Activated CD4-positive, alpha-beta T cell treated with anti-CD3 and anti-CD28 coated beads for 4 hours (primary cell): Measurements from ENCODE around the gene RAB34.

Source experiments
- DNase-seq, 2 donors: peaks; one replicate each; pipeline ENCODE4 v3.0.0-alpha.2; 2020

Gene RAB34

GRCh38 chr17:28675490-28675889 lies 42.2 kb downstream of the RAB34 start:
- no peak for DNase-seq

GRCh38 chr17:28669918-28670317 lies 47.8 kb downstream of the RAB34 start:
- DNase-seq = no peak

- DNase-seq = no peak
These were observed 49.8 kb downstream of the RAB34 start for GRCh38 chr17:28667870-28668269.

GRCh38 chr17:28665994-28666393 lies 51.7 kb downstream of the RAB34 start:
- DNase-seq = no peak
